Neural progenitor cell (in vitro differentiated cells): ENCODE results near the gene PEX7.

Source experiments
- CTCF ChIP-seq: fragments of 200-600 bp; sonication (generic); IDR thresholded peaks from 2 replicates; pipeline ENCODE4 v1.5.1; 2017; ENCODE audit warnings: antibody characterized with exemption, mild to moderate bottlenecking
- EZH2 ChIP-seq: fragments of 200-600 bp; sonication (generic); IDR thresholded peaks from 2 replicates; pipeline ENCODE4 v1.6.1; 2017; ENCODE audit warnings: antibody characterized with exemption, mild to moderate bottlenecking, moderate library complexity
- EZH2phosphoT487 ChIP-seq: fragments of 200-600 bp; sonication (generic); IDR thresholded peaks from 2 replicates; pipeline ENCODE4 v1.6.1; 2017; ENCODE audit warnings: antibody characterized with exemption

GRCh38 chr6:136945711-136946121, 123.3 kb downstream of the PEX7 start:
- TF ChIP-seq CTCF (no peak), EZH2 (no peak), EZH2phosphoT487 (no peak)
